GM23338 (cell line): ENCODE data around the gene MAP3K8. TPM values are rescaled to one million over a fixed set of nuclear protein-coding genes. Genes with fewer than 3 reads are reported as not detected.
A peak's percentile ranks its signal among the peaks of the same experiment; 100 is the strongest.

Experiments
- ATAC-seq: fragments of 200-7000 bp; cut with Tn5 transposase; 3 replicates; pipeline ENCODE4 v1.9.1; 2020
- DNase-seq: peaks from one replicate; pipeline ENCODE4 v3.0.0-alpha.2; 2015; ENCODE audit warnings: low spot score
- H2AFZ ChIP-seq: fragments of 200-600 bp; sonication (generic); 2 replicates; pipeline ENCODE4 v1.8.0; 2016; ENCODE audit warnings: antibody characterized with exemption, mild to moderate bottlenecking, moderate library complexity
- H3F3A ChIP-seq: fragments of 200-600 bp; sonication (generic); replicated peaks from 2 replicates; pipeline ENCODE4 v1.8.0; 2017; ENCODE audit warnings: antibody characterized with exemption, mixed run types, low read depth
- H3K27ac ChIP-seq: fragments of 200-600 bp; sonication (generic); 2 replicates; pipeline ENCODE4 v1.6.1; 2016; ENCODE audit warnings: low read depth
- H3K27me3 ChIP-seq: fragments of 200-600 bp; sonication (generic); 2 replicates; pipeline ENCODE4 v1.8.0; 2016; ENCODE audit warnings: mild to moderate bottlenecking, mixed run types, moderate library complexity; ENCODE audit not compliant: insufficient read depth
- H3K36me3 ChIP-seq: fragments of 200-600 bp; sonication (generic); 2 replicates; pipeline ENCODE4 v1.8.0; 2016; ENCODE audit warnings: mild to moderate bottlenecking; ENCODE audit not compliant: insufficient read depth
- H3K4me1 ChIP-seq: fragments of 200-600 bp; sonication (generic); 2 replicates; pipeline ENCODE4 v1.8.0; 2016; ENCODE audit warnings: mild to moderate bottlenecking, moderate library complexity; ENCODE audit not compliant: insufficient read depth
- H3K4me2 ChIP-seq: fragments of 200-600 bp; sonication (generic); 2 replicates; pipeline ENCODE4 v1.7.1; 2017; ENCODE audit warnings: mixed run types
- H3K4me3 ChIP-seq: fragments of 200-600 bp; sonication (generic); 2 replicates; pipeline ENCODE4 v1.6.1; 2016; ENCODE audit warnings: mixed run types
- H3K79me2 ChIP-seq: fragments of 200-600 bp; sonication (generic); replicated peaks from 2 replicates; pipeline ENCODE4 v1.8.0; 2017; ENCODE audit warnings: mild to moderate bottlenecking; ENCODE audit not compliant: insufficient read depth
- H3K9me2 ChIP-seq: fragments of 200-600 bp; sonication (generic); 2 replicates; pipeline ENCODE4 v1.8.0; 2017; ENCODE audit not compliant: insufficient read depth
- H4K20me1 ChIP-seq: fragments of 200-600 bp; sonication (generic); replicated peaks from 2 replicates; pipeline ENCODE4 v1.8.0; 2017; ENCODE audit warnings: mild to moderate bottlenecking; ENCODE audit not compliant: insufficient read depth
- H3K27ac Mint-ChIP-seq: 2 replicates; pipeline ENCODE4 v1.8.0; 2020; ENCODE audit warnings: inconsistent platforms, mild to moderate bottlenecking, moderate library complexity, mixed read lengths
- H3K27me3 Mint-ChIP-seq: 3 replicates; pipeline ENCODE4 v1.8.0; 2022; ENCODE audit warnings: low read depth, mild to moderate bottlenecking, moderate library complexity, mixed read lengths, inconsistent platforms; ENCODE audit not compliant: insufficient read depth, poor library complexity
- H3K36me3 Mint-ChIP-seq: 3 replicates; pipeline ENCODE4 v1.8.0; 2021; ENCODE audit warnings: low read depth, mild to moderate bottlenecking, inconsistent platforms, moderate library complexity, mixed read lengths
- H3K4me1 Mint-ChIP-seq: 3 replicates; pipeline ENCODE4 v1.8.0; 2020; ENCODE audit warnings: mild to moderate bottlenecking, inconsistent platforms, mixed read lengths
- H3K4me3 Mint-ChIP-seq: 3 replicates; pipeline ENCODE4 v1.8.0; 2021; ENCODE audit warnings: moderate library complexity, mild to moderate bottlenecking, inconsistent platforms, mixed read lengths
- H3K9me3 Mint-ChIP-seq: 3 replicates; pipeline ENCODE4 v1.8.0; 2020; ENCODE audit warnings: moderate library complexity, mild to moderate bottlenecking, inconsistent platforms, mixed read lengths
- EZH2 ChIP-seq: fragments of 200-600 bp; sonication (generic); IDR thresholded peaks from one replicate; pipeline ENCODE4 v1.8.0; 2017; ENCODE audit warnings: antibody characterized with exemption, mild to moderate bottlenecking, low read depth; ENCODE audit not compliant: unreplicated experiment
- EZH2phosphoT487 ChIP-seq: fragments of 200-600 bp; sonication (generic); IDR thresholded peaks from one replicate; pipeline ENCODE4 v1.8.1; 2018; ENCODE audit warnings: antibody characterized with exemption; ENCODE audit not compliant: unreplicated experiment
- JUNB ChIP-seq: IDR thresholded peaks from one replicate; pipeline ENCODE4 v1.6.1; 2016; ENCODE audit warnings: antibody characterized with exemption; ENCODE audit not compliant: unreplicated experiment
- NANOG ChIP-seq: IDR thresholded peaks from 2 replicates; pipeline ENCODE4 v1.6.1; 2016; ENCODE audit warnings: antibody characterized with exemption, borderline replicate concordance
- POLR2AphosphoS5 ChIP-seq: IDR thresholded peaks from 2 replicates; pipeline ENCODE4 v1.6.1; 2016; ENCODE audit warnings: antibody characterized with exemption, low read depth
- STAT1 ChIP-seq: IDR thresholded peaks from one replicate; pipeline ENCODE4 v1.6.1; 2016; ENCODE audit warnings: antibody characterized with exemption; ENCODE audit not compliant: unreplicated experiment
- ZNF114 ChIP-seq: fragments of 250-450 bp; sonication (Bioruptor Pico); IDR thresholded peaks from 2 replicates; pipeline ENCODE4 v1.5.0; 2020; ENCODE audit warnings: mild to moderate bottlenecking, moderate library complexity
- ZNF331 ChIP-seq: fragments of 250-450 bp; sonication (Bioruptor Pico); IDR thresholded peaks from 2 replicates; pipeline ENCODE4 v1.5.0; 2020; ENCODE audit warnings: low read depth, mild to moderate bottlenecking, moderate library complexity
- polyA plus RNA-seq: library from polyadenylated mRNA; unstranded; fragments of >200 nt; fragmentation: Nextera tagmentation; extraction: Ambion mirVana; gene quantifications from 2 replicates; pipeline ENCODE4 v1.2.1, GENCODE V29; 2016
- total RNA-seq: library from RNA; depleted of rRNA; stranded (reverse); fragments of >200 nt; shearing (Covaris generic); gene quantifications from 2 replicates; pipeline ENCODE4 v1.2.3, GENCODE V29; 2014
- TF ChIP-seq, protein P1 (sequence below): IDR thresholded peaks from 2 replicates; pipeline ENCODE4 v1.6.1; 2016; ENCODE audit warnings: antibody characterized with exemption
- TF ChIP-seq, protein P2 (sequence below): fragments of 250-450 bp; sonication (Bioruptor Pico); IDR thresholded peaks from 2 replicates; pipeline ENCODE4 v1.5.0; 2020; ENCODE audit warnings: mild to moderate bottlenecking, moderate library complexity

MAP3K8 gene
- total and polyA plus RNA-seq, 2 experiments from 2014 or later = 3.5 to 5.0 TPM

- H3K4me1 Mint-ChIP-seq = peaks cover 40% of the 10 kb centered on the region
- no peak for TF ChIP-seq EZH2phosphoT487
- H3K27ac Mint-ChIP-seq = peak overlapping the region; percentile 74; the same call in 1 of the 2 replicates
- H3F3A ChIP-seq = no peaks in the 10 kb centered on the region; the same call in 1 of the 2 replicates
- H2AFZ ChIP-seq = no peak overlapping the region
- H3K27me3 Mint-ChIP-seq = peaks cover 22% of the 10 kb centered on the region
- no peaks in the 10 kb centered on the region for H3K9me3 Mint-ChIP-seq
- H3K79me2 ChIP-seq = peaks cover 10% of the 10 kb centered on the region; the same call in 1 of the 2 replicates
- no peaks in the 10 kb centered on the region for H3K9me2 ChIP-seq
- peak overlapping the region; percentile 31 for H3K4me3 ChIP-seq
- H3K36me3 Mint-ChIP-seq = peaks cover 7% of the 10 kb centered on the region; the same call in 2 of the 3 replicates
- H3K4me3 Mint-ChIP-seq = peak overlapping the region; percentile 59
- H3K27me3 ChIP-seq = peaks cover 25% of the 10 kb centered on the region
- no peaks in the 10 kb centered on the region for H4K20me1 ChIP-seq
- peaks cover 4% of the 10 kb centered on the region; the same call in 1 of the 2 replicates for H3K36me3 ChIP-seq
- H3K4me2 ChIP-seq = peak overlapping the region; percentile 91
- DNase-seq = no peak
- H3K4me1 ChIP-seq = peaks cover 39% of the 10 kb centered on the region
- H3K27ac ChIP-seq = peak overlapping the region; percentile 66
- no peak for ATAC-seq
Measured at GRCh38 chr10:30437031-30437841, 3.3 kb downstream of the MAP3K8 start.

GRCh38 chr10:30438021-30438850 lies 4.3 kb downstream of the MAP3K8 start:
- Histone ChIP-seq H3K27me3 (peaks cover 17% of the 10 kb centered on the region), H3K36me3 (peaks cover 4% of the 10 kb centered on the region; the same call in 1 of the 2 replicates), H3K4me1 (peaks cover 39% of the 10 kb centered on the region), H4K20me1 (no peaks in the 10 kb centered on the region), H3F3A (no peaks in the 10 kb centered on the region; the same call in 1 of the 2 replicates), H3K4me2 (peak overlapping the region; percentile 91), H2AFZ (no peak overlapping the region), H3K9me2 (no peaks in the 10 kb centered on the region), H3K79me2 (peaks cover 10% of the 10 kb centered on the region; the same call in 1 of the 2 replicates), H3K27ac (no peak overlapping the region), H3K4me3 (no peak overlapping the region)
- peak overlapping the region; percentile 74; the same call in 1 of the 2 replicates for H3K27ac Mint-ChIP-seq
- DNase-seq = no peak
- peaks cover 15% of the 10 kb centered on the region for H3K27me3 Mint-ChIP-seq
- peaks cover 40% of the 10 kb centered on the region for H3K4me1 Mint-ChIP-seq
- 0 out of 3 replicates have a peak overlapping the region, but pooled peaks have one; percentile 6 for H3K4me3 Mint-ChIP-seq
- H3K9me3 Mint-ChIP-seq = no peaks in the 10 kb centered on the region
- no peak for ATAC-seq
- H3K36me3 Mint-ChIP-seq = peaks cover 7% of the 10 kb centered on the region; the same call in 2 of the 3 replicates
- TF ChIP-seq ZNF114 (CRISPR knock-in tag) (no peak), EZH2 (no peak), EZH2phosphoT487 (no peak), STAT1 (no peak), POLR2AphosphoS5 (no peak), NANOG (no peak), ZNF331 (CRISPR knock-in tag) (no peak), JUNB (no peak)
- TF ChIP-seq, protein P1, sequence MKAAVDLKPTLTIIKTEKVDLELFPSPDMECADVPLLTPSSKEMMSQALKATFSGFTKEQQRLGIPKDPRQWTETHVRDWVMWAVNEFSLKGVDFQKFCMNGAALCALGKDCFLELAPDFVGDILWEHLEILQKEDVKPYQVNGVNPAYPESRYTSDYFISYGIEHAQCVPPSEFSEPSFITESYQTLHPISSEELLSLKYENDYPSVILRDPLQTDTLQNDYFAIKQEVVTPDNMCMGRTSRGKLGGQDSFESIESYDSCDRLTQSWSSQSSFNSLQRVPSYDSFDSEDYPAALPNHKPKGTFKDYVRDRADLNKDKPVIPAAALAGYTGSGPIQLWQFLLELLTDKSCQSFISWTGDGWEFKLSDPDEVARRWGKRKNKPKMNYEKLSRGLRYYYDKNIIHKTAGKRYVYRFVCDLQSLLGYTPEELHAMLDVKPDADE = no peak
- TF ChIP-seq, protein P2, sequence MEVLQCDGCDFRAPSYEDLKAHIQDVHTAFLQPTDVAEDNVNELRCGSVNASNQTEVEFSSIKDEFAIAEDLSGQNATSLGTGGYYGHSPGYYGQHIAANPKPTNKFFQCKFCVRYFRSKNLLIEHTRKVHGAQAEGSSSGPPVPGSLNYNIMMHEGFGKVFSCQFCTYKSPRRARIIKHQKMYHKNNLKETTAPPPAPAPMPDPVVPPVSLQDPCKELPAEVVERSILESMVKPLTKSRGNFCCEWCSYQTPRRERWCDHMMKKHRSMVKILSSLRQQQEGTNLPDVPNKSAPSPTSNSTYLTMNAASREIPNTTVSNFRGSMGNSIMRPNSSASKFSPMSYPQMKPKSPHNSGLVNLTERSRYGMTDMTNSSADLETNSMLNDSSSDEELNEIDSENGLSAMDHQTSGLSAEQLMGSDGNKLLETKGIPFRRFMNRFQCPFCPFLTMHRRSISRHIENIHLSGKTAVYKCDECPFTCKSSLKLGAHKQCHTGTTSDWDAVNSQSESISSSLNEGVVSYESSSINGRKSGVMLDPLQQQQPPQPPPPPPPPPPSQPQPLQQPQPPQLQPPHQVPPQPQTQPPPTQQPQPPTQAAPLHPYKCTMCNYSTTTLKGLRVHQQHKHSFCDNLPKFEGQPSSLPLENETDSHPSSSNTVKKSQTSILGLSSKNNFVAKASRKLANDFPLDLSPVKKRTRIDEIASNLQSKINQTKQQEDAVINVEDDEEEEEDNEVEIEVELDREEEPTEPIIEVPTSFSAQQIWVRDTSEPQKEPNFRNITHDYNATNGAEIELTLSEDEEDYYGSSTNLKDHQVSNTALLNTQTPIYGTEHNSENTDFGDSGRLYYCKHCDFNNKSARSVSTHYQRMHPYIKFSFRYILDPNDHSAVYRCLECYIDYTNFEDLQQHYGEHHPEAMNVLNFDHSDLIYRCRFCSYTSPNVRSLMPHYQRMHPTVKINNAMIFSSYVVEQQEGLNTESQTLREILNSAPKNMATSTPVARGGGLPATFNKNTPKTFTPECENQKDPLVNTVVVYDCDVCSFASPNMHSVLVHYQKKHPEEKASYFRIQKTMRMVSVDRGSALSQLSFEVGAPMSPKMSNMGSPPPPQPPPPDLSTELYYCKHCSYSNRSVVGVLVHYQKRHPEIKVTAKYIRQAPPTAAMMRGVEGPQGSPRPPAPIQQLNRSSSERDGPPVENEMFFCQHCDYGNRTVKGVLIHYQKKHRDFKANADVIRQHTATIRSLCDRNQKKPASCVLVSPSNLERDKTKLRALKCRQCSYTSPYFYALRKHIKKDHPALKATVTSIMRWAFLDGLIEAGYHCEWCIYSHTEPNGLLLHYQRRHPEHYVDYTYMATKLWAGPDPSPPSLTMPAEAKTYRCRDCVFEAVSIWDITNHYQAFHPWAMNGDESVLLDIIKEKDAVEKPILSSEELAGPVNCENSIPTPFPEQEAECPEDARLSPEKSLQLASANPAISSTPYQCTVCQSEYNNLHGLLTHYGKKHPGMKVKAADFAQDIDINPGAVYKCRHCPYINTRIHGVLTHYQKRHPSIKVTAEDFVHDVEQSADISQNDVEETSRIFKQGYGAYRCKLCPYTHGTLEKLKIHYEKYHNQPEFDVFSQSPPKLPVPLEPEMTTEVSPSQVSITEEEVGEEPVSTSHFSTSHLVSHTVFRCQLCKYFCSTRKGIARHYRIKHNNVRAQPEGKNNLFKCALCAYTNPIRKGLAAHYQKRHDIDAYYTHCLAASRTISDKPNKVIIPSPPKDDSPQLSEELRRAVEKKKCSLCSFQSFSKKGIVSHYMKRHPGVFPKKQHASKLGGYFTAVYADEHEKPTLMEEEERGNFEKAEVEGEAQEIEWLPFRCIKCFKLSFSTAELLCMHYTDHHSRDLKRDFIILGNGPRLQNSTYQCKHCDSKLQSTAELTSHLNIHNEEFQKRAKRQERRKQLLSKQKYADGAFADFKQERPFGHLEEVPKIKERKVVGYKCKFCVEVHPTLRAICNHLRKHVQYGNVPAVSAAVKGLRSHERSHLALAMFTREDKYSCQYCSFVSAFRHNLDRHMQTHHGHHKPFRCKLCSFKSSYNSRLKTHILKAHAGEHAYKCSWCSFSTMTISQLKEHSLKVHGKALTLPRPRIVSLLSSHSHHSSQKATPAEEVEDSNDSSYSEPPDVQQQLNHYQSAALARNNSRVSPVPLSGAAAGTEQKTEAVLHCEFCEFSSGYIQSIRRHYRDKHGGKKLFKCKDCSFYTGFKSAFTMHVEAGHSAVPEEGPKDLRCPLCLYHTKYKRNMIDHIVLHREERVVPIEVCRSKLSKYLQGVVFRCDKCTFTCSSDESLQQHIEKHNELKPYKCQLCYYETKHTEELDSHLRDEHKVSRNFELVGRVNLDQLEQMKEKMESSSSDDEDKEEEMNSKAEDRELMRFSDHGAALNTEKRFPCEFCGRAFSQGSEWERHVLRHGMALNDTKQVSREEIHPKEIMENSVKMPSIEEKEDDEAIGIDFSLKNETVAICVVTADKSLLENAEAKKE = no peak
